ENCODE data around the gene KBTBD7. TPM values are rescaled to one million over a fixed set of nuclear protein-coding genes. Genes with fewer than 3 reads are reported as not detected.

The KBTBD7 gene
- total RNA-seq, 2 donors from 2014 or later: 8.0 to 8.1 TPM

- no peaks in the 10 kb centered on the region for H3K36me3 ChIP-seq
- DNase-seq: no peak
- peak overlapping the region; percentile 28 for H3K27ac ChIP-seq
Measured at GRCh38 chr13:41231025-41231677, 36.8 kb upstream of the KBTBD7 start.

DNA sequence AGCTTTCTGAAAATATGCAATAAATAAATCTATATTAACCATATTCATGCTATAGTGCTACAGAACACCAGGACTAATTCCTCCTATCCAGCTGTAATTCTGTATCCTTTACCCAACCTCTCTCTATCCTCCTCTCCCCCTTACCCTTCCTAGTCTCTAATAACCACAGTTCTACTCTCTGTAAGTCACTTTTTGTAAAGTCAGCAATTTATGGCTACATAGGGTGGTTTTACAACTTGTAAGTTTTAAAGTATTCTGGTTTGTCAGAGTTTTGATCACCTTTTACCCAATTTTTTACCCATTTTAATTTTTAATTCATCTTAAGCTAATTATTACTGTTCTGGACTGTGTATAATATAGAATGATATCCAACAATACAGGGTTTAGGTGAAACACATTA is 35.0 kb upstream of the KBTBD7 start:
- TF ChIP-seq CTCF (IDR thresholded peaks at IDR 0.05): no peak
- Histone ChIP-seq H3K27me3 (no peaks in the 10 kb centered on the region), H3K9ac (ENCODE audit: low read depth in 2 of 2, low read length in 2 of 2) (no peak overlapping the region), H3K4me3 (no peak overlapping the region), H3K4me1 (no peaks in the 10 kb centered on the region), H3K27ac (no peak overlapping the region), H3K36me3 (no peaks in the 10 kb centered on the region), H3K9me3 (no peaks in the 10 kb centered on the region)
- intact Hi-C loops (cut with DNase I): no loop called here
- DNase-seq: no peak

More at GRCh38 chr13:41231025-41231677, 36.8 kb upstream of the KBTBD7 start:
- intact Hi-C loops (cut with DNase I): no loop called here
- H3K27me3 ChIP-seq: no peaks in the 10 kb centered on the region
- no peak overlapping the region for H3K4me3 ChIP-seq
- TF ChIP-seq CTCF (IDR thresholded peaks at IDR 0.05): no peak
- no peak overlapping the region for H3K9ac ChIP-seq (ENCODE audit: low read depth in 2 of 2, low read length in 2 of 2)
- no peaks in the 10 kb centered on the region for H3K9me3 ChIP-seq
- no peaks in the 10 kb centered on the region for H3K4me1 ChIP-seq

GRCh38 chr13:41224113-41225110 is 30.0 kb upstream of the KBTBD7 start:
- H3K36me3 ChIP-seq: no peaks in the 10 kb centered on the region
- no peak overlapping the region for H3K4me3 ChIP-seq
- intact Hi-C loops (cut with DNase I): loop anchor here (2.0 kb wide), 1 partner anchor 78 kb away; no protein-coding TSS in a partner anchor
- no peaks in the 10 kb centered on the region for H3K4me1 ChIP-seq
- no peaks in the 10 kb centered on the region for H3K9me3 ChIP-seq
- no peak overlapping the region for H3K9ac ChIP-seq (ENCODE audit: low read depth in 2 of 2, low read length in 2 of 2)
- no peaks in the 10 kb centered on the region for H3K27me3 ChIP-seq
- no peak for DNase-seq
- TF ChIP-seq CTCF (IDR thresholded peaks at IDR 0.05): no peak
- H3K27ac ChIP-seq: no peak overlapping the region

GRCh38 chr13:41222259-41222852 is 28.0 kb upstream of the KBTBD7 start:
- DNase-seq: peak; percentile 56
- H3K27ac ChIP-seq: no peak overlapping the region
- no peak overlapping the region for H3K9ac ChIP-seq (ENCODE audit: low read depth in 2 of 2, low read length in 2 of 2)
- no peaks in the 10 kb centered on the region for H3K27me3 ChIP-seq
- TF ChIP-seq CTCF (IDR thresholded peaks at IDR 0.05): peak; percentile 73
- no peaks in the 10 kb centered on the region for H3K36me3 ChIP-seq
- no peaks in the 10 kb centered on the region for H3K9me3 ChIP-seq
- no peaks in the 10 kb centered on the region for H3K4me1 ChIP-seq
- intact Hi-C loops (cut with DNase I): no loop called here
- H3K4me3 ChIP-seq: no peak overlapping the region

- Histone ChIP-seq H3K27me3 (no peaks in the 10 kb centered on the region), H3K36me3 (no peaks in the 10 kb centered on the region), H3K9ac (ENCODE audit: low read depth in 2 of 2, low read length in 2 of 2) (no peak overlapping the region), H3K9me3 (no peaks in the 10 kb centered on the region), H3K27ac (no peak overlapping the region), H3K4me1 (no peaks in the 10 kb centered on the region), H3K4me3 (no peak overlapping the region)
- TF ChIP-seq CTCF (IDR thresholded peaks at IDR 0.05): no peak
- intact Hi-C loops (cut with DNase I): loop anchor here (2.0 kb wide), 1 partner anchor 146 kb away; no protein-coding TSS in a partner anchor
- no peak for DNase-seq
Measured at GRCh38 chr13:41220401-41220800, 26.0 kb upstream of the KBTBD7 start.
